Activated B cell treated with CpG ODN at 0.5 μM for 24 hours (primary cell): ENCODE results near the gene SBK3. TPM values are rescaled to one million over a fixed set of nuclear protein-coding genes. Genes with fewer than 3 reads are reported as not detected.

Experiments
- ATAC-seq: fragments of 200-7000 bp; cut with Tn5 transposase; one replicate; pipeline ENCODE4 v1.10.0; 2021; ENCODE audit warnings: low read depth, mild to moderate bottlenecking, moderate library complexity
- CTCF ChIA-PET: fragments of 350-600 bp; sonication (Branson Sonifier 250); formaldehyde crosslinking; loops from one replicate; lab custom pipeline; 2021; ENCODE audit warnings: antibody characterized with exemption; lab: Charles Lee
- POLR2A ChIA-PET: fragments of 350-600 bp; sonication (Branson Sonifier 250); formaldehyde crosslinking; loops from one replicate; lab custom pipeline; 2021; ENCODE audit warnings: antibody characterized with exemption; lab: Charles Lee
- DNase-seq: peaks from one replicate; pipeline ENCODE4 v3.0.0; 2022
- H3K27ac Mint-ChIP-seq: one replicate; pipeline ENCODE4 v1.8.0; 2020; ENCODE audit warnings: mixed read lengths
- H3K27me3 Mint-ChIP-seq: one replicate; pipeline ENCODE4 v1.8.0; 2021; ENCODE audit warnings: mixed read lengths
- H3K36me3 Mint-ChIP-seq: one replicate; pipeline ENCODE4 v1.8.0; 2021; ENCODE audit warnings: low read depth, mixed read lengths
- H3K4me1 Mint-ChIP-seq: one replicate; pipeline ENCODE4 v1.8.0; 2021; ENCODE audit warnings: mixed read lengths
- H3K4me3 Mint-ChIP-seq: one replicate; pipeline ENCODE4 v1.8.0; 2020; ENCODE audit warnings: mild to moderate bottlenecking, mixed read lengths
- H3K9me3 Mint-ChIP-seq: one replicate; pipeline ENCODE4 v1.8.0; 2020; ENCODE audit warnings: mixed read lengths
- intact Hi-C: fragments of 100-400 bp; cut with micrococcal nuclease; formaldehyde crosslinking; loops from one replicate; pipeline ENCODE4 v1.15.1; 2024
- total RNA-seq: library from RNA; stranded (reverse); gene quantifications from 2 replicates; pipeline ENCODE4 v1.2.3, GENCODE V29; 2022
- TF ChIP-seq, protein P1 (sequence below): fragments of 200-600 bp; IDR thresholded peaks from one replicate; pipeline ENCODE4 v1.8.0; 2022; ENCODE audit warnings: antibody characterized with exemption, mild to moderate bottlenecking

The SBK3 gene
- total RNA-seq, 1 donor from 2014 or later, result not detected

- intact Hi-C loops, result loop anchor here (1.0 to 10.0 kb wide), 8 partner anchors 19 to 849 kb away; partner anchors contain the start of genes NAT14 and ZNF628
- H3K27ac Mint-ChIP-seq, result peak overlapping the region; percentile 91
- TF ChIP-seq, protein P1, sequence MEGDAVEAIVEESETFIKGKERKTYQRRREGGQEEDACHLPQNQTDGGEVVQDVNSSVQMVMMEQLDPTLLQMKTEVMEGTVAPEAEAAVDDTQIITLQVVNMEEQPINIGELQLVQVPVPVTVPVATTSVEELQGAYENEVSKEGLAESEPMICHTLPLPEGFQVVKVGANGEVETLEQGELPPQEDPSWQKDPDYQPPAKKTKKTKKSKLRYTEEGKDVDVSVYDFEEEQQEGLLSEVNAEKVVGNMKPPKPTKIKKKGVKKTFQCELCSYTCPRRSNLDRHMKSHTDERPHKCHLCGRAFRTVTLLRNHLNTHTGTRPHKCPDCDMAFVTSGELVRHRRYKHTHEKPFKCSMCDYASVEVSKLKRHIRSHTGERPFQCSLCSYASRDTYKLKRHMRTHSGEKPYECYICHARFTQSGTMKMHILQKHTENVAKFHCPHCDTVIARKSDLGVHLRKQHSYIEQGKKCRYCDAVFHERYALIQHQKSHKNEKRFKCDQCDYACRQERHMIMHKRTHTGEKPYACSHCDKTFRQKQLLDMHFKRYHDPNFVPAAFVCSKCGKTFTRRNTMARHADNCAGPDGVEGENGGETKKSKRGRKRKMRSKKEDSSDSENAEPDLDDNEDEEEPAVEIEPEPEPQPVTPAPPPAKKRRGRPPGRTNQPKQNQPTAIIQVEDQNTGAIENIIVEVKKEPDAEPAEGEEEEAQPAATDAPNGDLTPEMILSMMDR, result peak; percentile 79
- peak overlapping the region; percentile 88 for H3K4me3 Mint-ChIP-seq
- peaks cover 3% of the 10 kb centered on the region for H3K27me3 Mint-ChIP-seq
- ATAC-seq (peak; percentile 95), DNase-seq (peak; percentile 97)
- ChIA-PET CTCF (interaction anchor here (0.5 to 2.5 kb wide), 38 partner anchors 8 to 622 kb away, joined by 3 to 82 read pairs (median 5); partner anchors contain the start of genes ISOC2, NAT14, TMEM238 and ZNF579), POLR2A (interaction anchor here (0.5 to 2.1 kb wide), 21 partner anchors 17 to 1044 kb away, joined by 3 to 21 read pairs (median 5); partner anchors contain the start of genes FIZ1, ISOC2, KMT5C and NAT14)
- peaks cover 11% of the 10 kb centered on the region for H3K4me1 Mint-ChIP-seq
- no peaks in the 10 kb centered on the region for H3K9me3 Mint-ChIP-seq
- no peaks in the 10 kb centered on the region for H3K36me3 Mint-ChIP-seq
These were observed 41.7 kb downstream of the SBK3 start for GRCh38 chr19:55503502-55504251.

- Mint-ChIP-seq H3K27me3 (peaks cover 3% of the 10 kb centered on the region), H3K4me1 (peaks cover 11% of the 10 kb centered on the region), H3K4me3 (peak overlapping the region; percentile 88), H3K36me3 (no peaks in the 10 kb centered on the region), H3K27ac (peak overlapping the region; percentile 91), H3K9me3 (no peaks in the 10 kb centered on the region)
- ChIA-PET POLR2A (interaction anchor here (0.5 to 2.1 kb wide), 13 partner anchors 27 to 1044 kb away, joined by 3 to 21 read pairs (median 7); partner anchors contain the start of genes FIZ1, PPP1R12C, U2AF2 and UBE2S), CTCF (interaction anchor here (0.7 to 2.5 kb wide), 25 partner anchors 9 to 622 kb away, joined by 3 to 82 read pairs (median 6); partner anchors contain the start of genes ISOC2, NAT14, TMEM238 and ZNF579)
- intact Hi-C loops, result loop anchor here (1.0 to 10.0 kb wide), 6 partner anchors 18 to 848 kb away; partner anchors contain the start of genes NAT14 and ZNF628
- TF ChIP-seq, protein P1, result no peak
- ATAC-seq, result no peak
- no peak for DNase-seq
These were observed 42.2 kb downstream of the SBK3 start for GRCh38 chr19:55503157-55503501.

- POLR2A ChIA-PET, result interaction anchor here (2.1 kb wide), 1 partner anchor 26 kb away, joined by 21 read pairs; the partner anchor contains the start of gene ZNF628
- H3K27me3 Mint-ChIP-seq, result no peaks in the 10 kb centered on the region
- H3K36me3 Mint-ChIP-seq, result no peaks in the 10 kb centered on the region
- ATAC-seq (no peak), DNase-seq (no peak)
- H3K4me3 Mint-ChIP-seq, result no peak overlapping the region
- no peak overlapping the region for H3K27ac Mint-ChIP-seq
- CTCF ChIA-PET, result no interaction called here
- intact Hi-C loops, result loop anchor here (2.0 to 10.0 kb wide), 5 partner anchors 18 to 848 kb away; partner anchors contain the start of genes NAT14 and ZNF628
- H3K9me3 Mint-ChIP-seq, result no peaks in the 10 kb centered on the region
- TF ChIP-seq, protein P1, result no peak
- H3K4me1 Mint-ChIP-seq, result peaks cover 11% of the 10 kb centered on the region
These were observed 43.0 kb downstream of the SBK3 start for GRCh38 chr19:55502197-55502952.

DNA sequence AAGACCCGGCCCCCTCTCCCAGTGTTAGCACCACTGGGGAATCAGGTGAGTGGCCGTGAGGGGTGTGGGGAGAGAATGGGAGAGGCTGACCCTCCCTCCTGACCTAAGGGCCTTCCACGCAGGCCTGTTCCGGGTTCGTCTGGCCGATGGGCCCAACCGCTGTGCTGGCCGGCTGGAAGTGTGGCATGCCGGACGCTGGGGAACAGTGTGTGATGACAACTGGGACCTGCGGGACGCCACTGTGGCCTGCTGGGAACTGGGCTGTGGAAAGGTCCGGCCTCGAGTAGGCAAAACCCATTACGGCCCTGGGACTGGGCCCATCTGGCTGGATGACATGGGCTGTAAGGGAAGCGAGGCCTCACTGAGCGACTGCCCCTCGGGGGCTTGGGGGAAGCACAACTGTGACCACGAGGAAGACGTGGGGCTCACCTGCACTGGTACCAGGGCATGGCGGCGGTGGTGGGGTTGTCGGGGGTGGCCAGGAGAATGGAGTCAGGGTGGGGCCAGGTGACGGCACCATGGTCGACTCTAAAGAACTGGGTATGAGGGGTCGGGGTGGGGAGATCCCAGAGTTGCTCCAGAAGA, 44.9 kb downstream of the SBK3 start:
- no peak overlapping the region for H3K27ac Mint-ChIP-seq
- H3K4me1 Mint-ChIP-seq, result peaks cover 11% of the 10 kb centered on the region
- ChIA-PET CTCF (interaction anchor here (1.4 kb wide), 1 partner anchor 33 kb away, joined by 8 read pairs; no protein-coding TSS in a partner anchor), POLR2A (interaction anchor here (0.5 kb wide), 1 partner anchor 105 kb away, joined by 4 read pairs; no protein-coding TSS in a partner anchor)
- no peak for DNase-seq
- no peaks in the 10 kb centered on the region for H3K9me3 Mint-ChIP-seq
- no peaks in the 10 kb centered on the region for H3K36me3 Mint-ChIP-seq
- no peaks in the 10 kb centered on the region for H3K27me3 Mint-ChIP-seq
- H3K4me3 Mint-ChIP-seq, result no peak overlapping the region
- TF ChIP-seq, protein P1, result no peak
- ATAC-seq, result no peak
- intact Hi-C loops, result loop anchor here (5.0 to 10.0 kb wide), 2 partner anchors 618 to 846 kb away; no protein-coding TSS in a partner anchor
